Measurements from ENCODE around the gene ST3GAL2. TPM values are rescaled to one million over a fixed set of nuclear protein-coding genes. Genes with fewer than 3 reads are reported as not detected.

Gene ST3GAL2
- total RNA-seq, 1 experiment from 2014 or later: 45.9 TPM

GRCh38 chr16:70331091-70331490, 107.8 kb downstream of the ST3GAL2 start:
- no peaks in the 10 kb centered on the region for H3K4me1 Mint-ChIP-seq
- TF ChIP-seq CTCF (conservative IDR thresholded peaks at IDR 0.05): no peak
- no peak overlapping the region for H3K27ac Mint-ChIP-seq
- no peak overlapping the region for H3K4me3 Mint-ChIP-seq
- Histone ChIP-seq H3K9ac (ENCODE audit: extremely low read depth, insufficient read length, low read length) (no peak overlapping the region), H2BK15ac (ENCODE audit: low read depth, low read length) (no peak overlapping the region), H3K4me2 (ENCODE audit: insufficient read depth, insufficient read length, low read length) (no peak overlapping the region), H3K4me1 (ENCODE audit: insufficient read depth, low read length) (no peaks in the 10 kb centered on the region), H3K4ac (ENCODE audit: low read depth, low read length) (no peak overlapping the region), H2BK5ac (ENCODE audit: insufficient read length, low read length) (no peak overlapping the region), H2BK120ac (ENCODE audit: low read depth, low read length, poor library complexity, severe bottlenecking) (no peak overlapping the region), H3K18ac (ENCODE audit: insufficient read length, low read depth, low read length) (no peak overlapping the region), H4K8ac (replicated peaks; ENCODE audit: insufficient read length, low read depth, low read length) (no peak overlapping the region), H2AFZ (ENCODE audit: low read length) (no peak overlapping the region), H2BK12ac (ENCODE audit: insufficient read length, low read depth, low read length) (no peak overlapping the region), H3K23ac (ENCODE audit: insufficient read length, low read depth, low read length) (no peak overlapping the region), H3K79me1 (ENCODE audit: insufficient read depth, low read depth, low read length, poor library complexity, severe bottlenecking) (no peaks in the 10 kb centered on the region), H2AK5ac (ENCODE audit: insufficient read length, low read length) (no peak overlapping the region), H4K5ac (ENCODE audit: insufficient read length, low read depth, low read length) (no peak overlapping the region), H3K56ac (ENCODE audit: insufficient read length, low read depth, low read length) (no peak overlapping the region), H3K79me2 (ENCODE audit: insufficient read depth, low read length) (no peaks in the 10 kb centered on the region), H4K91ac (ENCODE audit: insufficient read length, low read depth, low read length) (no peak overlapping the region), H2BK20ac (ENCODE audit: low read depth, low read length, poor library complexity, severe bottlenecking) (no peak overlapping the region), H3K27ac (ENCODE audit: insufficient read length, low read depth, low read length) (no peak overlapping the region), H4K20me1 (ENCODE audit: control insufficient read depth, insufficient read depth, insufficient read length) (no peaks in the 10 kb centered on the region), H3K14ac (ENCODE audit: insufficient read depth, low read length) (no peak overlapping the region), H3K9me3 (ENCODE audit: control insufficient read depth, low read depth, low read length) (no peaks in the 10 kb centered on the region), H3K23me2 (ENCODE audit: insufficient read length, low read depth, low read length, poor library complexity, severe bottlenecking) (no peaks in the 10 kb centered on the region), H3K27me3 (ENCODE audit: insufficient read depth, low read length) (no peaks in the 10 kb centered on the region), H3T11ph (ENCODE audit: low read length) (no peak overlapping the region)
- no peak for DNase-seq
- no peaks in the 10 kb centered on the region for H3K9me3 Mint-ChIP-seq
- H3K36me3 Mint-ChIP-seq (ENCODE audit: insufficient read depth in 1 of 3, low read depth in 3 of 3): peaks cover 28 to 58% (median 50%) of the 10 kb centered on the region in 3 experiments; a peak in 6 of 7 replicates
- WGBS (ENCODE audit: extremely low coverage, insufficient read length, low lambda C conversion rate): no CpG with 5 or more reads among the region's 1 CpG
- H3K27me3 Mint-ChIP-seq (ENCODE audit: low read depth): no peaks in the 10 kb centered on the region

Other genes starting within 250 kb of the ST3GAL2 start
- 39.2 and 41.6 TPM in 2 replicates for gene EXOSC6, start 187.2 kb downstream of the ST3GAL2 start, total RNA-seq (2021)
- gene AARS1, start 149.6 kb downstream of the ST3GAL2 start, total RNA-seq (2021): 164 and 168 TPM in 2 replicates
- 46.7 and 47.3 TPM in 2 replicates for gene DDX19B, start 139.9 kb downstream of the ST3GAL2 start, total RNA-seq (2021)
- 57.1 and 59.4 TPM in 2 replicates for gene DDX19A, start 92.2 kb downstream of the ST3GAL2 start, total RNA-seq (2021)
- gene FCSK, start 15.5 kb upstream of the ST3GAL2 start, total RNA-seq (2021): 6.5 and 7.9 TPM in 2 replicates
- 51.9 and 54.1 TPM in 2 replicates for gene COG4, start 84.5 kb upstream of the ST3GAL2 start, total RNA-seq (2021)
- gene SF3B3, start 84.7 kb upstream of the ST3GAL2 start, total RNA-seq (2021): 493 and 511 TPM in 2 replicates
- gene IL34, start 207.5 kb upstream of the ST3GAL2 start, total RNA-seq (2021): 4.2 and 4.4 TPM in 2 replicates
- gene MTSS2, start 247.0 kb upstream of the ST3GAL2 start, total RNA-seq (2021): 41.0 and 42.5 TPM in 2 replicates